Transverse colon (tissue), 4 donors: ENCODE measurements around the gene FBXL15. TPM values are rescaled to one million over a fixed set of nuclear protein-coding genes. Genes with fewer than 3 reads are reported as not detected.

Source experiments
- DNase-seq: peaks from one replicate; pipeline ENCODE4 v3.0.0-alpha.2; 2019
- H3K27ac ChIP-seq, 4 donors: fragments of 200-600 bp; sonication (generic); 2 replicates each; pipeline ENCODE4 v1.5.1; 2016 to 2018; ENCODE audit warnings: inconsistent platforms in 4 of 4
- H3K27me3 ChIP-seq: fragments of 200-600 bp; sonication (generic); 2 replicates; pipeline ENCODE4 v1.5.1; 2017; ENCODE audit warnings: inconsistent platforms
- H3K36me3 ChIP-seq, 4 donors: fragments of 200-600 bp; sonication (generic); 2 replicates each; pipeline ENCODE4 v1.5.1; 2017 to 2019; ENCODE audit warnings: inconsistent platforms in 4 of 4
- H3K4me1 ChIP-seq, 4 donors: fragments of 200-600 bp; sonication (generic); 2 replicates each; pipeline ENCODE4 v1.5.1; 2017 to 2020; ENCODE audit warnings: inconsistent platforms in 4 of 4
- H3K4me3 ChIP-seq, 4 donors: fragments of 200-600 bp; sonication (generic); 1 replicate in 1 of 4; 2 replicates in 3 of 4; pipeline versions ENCODE4 v1.5.1 to v1.6.1; 2017 to 2019; ENCODE audit warnings: inconsistent platforms in 4 of 4
- H3K9me3 ChIP-seq, 2 donors: fragments of 200-600 bp; sonication (generic); 2 replicates each; pipeline ENCODE4 v1.5.1; 2017 to 2019; ENCODE audit warnings: inconsistent platforms in 2 of 2
- CTCF ChIP-seq, 5 experiments: fragments of 200-600 bp in 3 of 5; fragments of 450-650 bp in 2 of 5; sonication (generic) in 3 of 5; IDR thresholded peaks; 1 replicate in 2 of 5; 2 replicates in 3 of 5; pipeline ENCODE4 v1.5.1; 2016 to 2017; ENCODE audit warnings: antibody characterized with exemption in 5 of 5, inconsistent platforms in 3 of 5, mild to moderate bottlenecking in 2 of 5, moderate library complexity in 1 of 5
- EP300 ChIP-seq: sonication (generic); formaldehyde crosslinking; IDR thresholded peaks from one replicate; pipeline ENCODE4 v1.6.1; 2017; ENCODE audit warnings: antibody characterized with exemption, low read depth
- POLR2A ChIP-seq: fragments of 450-650 bp; IDR thresholded peaks from one replicate; pipeline ENCODE4 v1.6.1; 2016; ENCODE audit warnings: antibody characterized with exemption, mild to moderate bottlenecking, moderate library complexity
- POLR2AphosphoS5 ChIP-seq, 3 donors: sonication (generic); formaldehyde crosslinking; IDR thresholded peaks; one replicate each; pipeline ENCODE4 v1.6.1; 2016; ENCODE audit warnings: antibody characterized with exemption in 3 of 3
- WGBS, 2 donors: methylation state at CpG; one replicate each; pipeline ENCODE4 v1.1.5; 2018; ENCODE audit warnings: low coverage in 1 of 2; 5-methylcytosine and 5-hydroxymethylcytosine counted together
- in situ Hi-C, 4 donors: fragments of 200-750 bp; cut with MboI; loops; one replicate each; pipeline versions ENCODE4 v1.15.0 to v1.15.1; 2017; ENCODE audit warnings: low sequenced_read_pairs in 3 of 4, low pct_ligation_motif_present in 1 of 4, low pct_unique_long_range_greater_than_20kb in 1 of 4
- intact Hi-C: fragments of 100-400 bp; cut with DNase I; formaldehyde crosslinking; loops from one replicate; pipeline ENCODE4 v1.15.1; 2023; ENCODE audit warnings: low total_unique reads
- total RNA-seq, 4 donors: library from RNA; depleted of rRNA; stranded (reverse); fragments of >200 nt; gene quantifications; one replicate each; pipeline ENCODE4 v1.1.0, GENCODE V29; 2016

The FBXL15 gene
- total RNA-seq, 4 donors from 2014 or later, result 16.7 to 56.3 (median 46.0) TPM

GRCh38 chr10:102376901-102377300, 43.7 kb upstream of the FBXL15 start:
- no peak for DNase-seq
- intact Hi-C loops, result no loop called here
- Histone ChIP-seq H3K27me3 (no peaks in the 10 kb centered on the region), H3K4me3 (no peak overlapping the region), H3K9me3 (no peaks in the 10 kb centered on the region), H3K27ac (no peak overlapping the region), H3K4me1 (no peaks in the 10 kb centered on the region), H3K36me3 (peaks cover 0 to 76% (median 36%) of the 10 kb centered on the region in 4 donors)
- WGBS, 2 donors, result 95% methylated on average over 12 of the region's 12 CpGs; no CpG with 5 or more reads in 1 of the 2 donors
- in situ Hi-C loops, result loop anchor here in 1 of 4 donors (25.0 kb wide), 1 partner anchor 210 kb away; no protein-coding TSS in a partner anchor
- no peak for TF ChIP-seq CTCF (IDR thresholded peaks at IDR 0.05)
- TF ChIP-seq EP300, result no peak
- no peak for TF ChIP-seq POLR2A
- no peak for TF ChIP-seq POLR2AphosphoS5 (IDR thresholded peaks at IDR 0.05)

GRCh38 chr10:102379383-102379782, 41.3 kb upstream of the FBXL15 start:
- Histone ChIP-seq H3K9me3 (no peaks in the 10 kb centered on the region), H3K36me3 (peaks cover 0 to 63% (median 30%) of the 10 kb centered on the region in 4 donors), H3K4me1 (no peaks in the 10 kb centered on the region), H3K27me3 (no peaks in the 10 kb centered on the region), H3K27ac (no peak overlapping the region), H3K4me3 (no peak overlapping the region)
- in situ Hi-C loops (loop anchor here in 1 of 4 donors (25.0 kb wide), 1 partner anchor 208 kb away; no protein-coding TSS in a partner anchor), intact Hi-C loops (no loop called here)
- no peak for TF ChIP-seq POLR2A
- no peak for TF ChIP-seq EP300
- no peak for TF ChIP-seq CTCF (IDR thresholded peaks at IDR 0.05)
- no peak for TF ChIP-seq POLR2AphosphoS5 (IDR thresholded peaks at IDR 0.05)
- no peak for DNase-seq
- 97% methylated on average over 6 of the region's 6 CpGs; no CpG with 5 or more reads in 1 of the 2 donors for WGBS, 2 donors

GRCh38 chr10:102381983-102382382, 38.7 kb upstream of the FBXL15 start:
- Histone ChIP-seq H3K36me3 (peaks cover 0 to 40% (median 20%) of the 10 kb centered on the region in 4 donors), H3K4me1 (peaks cover 0 to 7% (median 0%) of the 10 kb centered on the region in 4 donors), H3K27me3 (no peaks in the 10 kb centered on the region), H3K27ac (no peak overlapping the region), H3K9me3 (no peaks in the 10 kb centered on the region), H3K4me3 (no peak overlapping the region)
- in situ Hi-C loops (loop anchor here in 1 of 4 donors (25.0 kb wide), 1 partner anchor 205 kb away; no protein-coding TSS in a partner anchor), intact Hi-C loops (no loop called here)
- no peak for TF ChIP-seq POLR2AphosphoS5 (IDR thresholded peaks at IDR 0.05)
- no peak for TF ChIP-seq POLR2A
- WGBS, 2 donors, result 89% methylated on average over 9 of the region's 9 CpGs; no CpG with 5 or more reads in 1 of the 2 donors
- no peak for DNase-seq

- in situ Hi-C loops (loop anchor here in 1 of 4 donors (25.0 kb wide), 1 partner anchor 204 kb away; no protein-coding TSS in a partner anchor), intact Hi-C loops (no loop called here)
- H3K27ac ChIP-seq, result no peak overlapping the region
- WGBS, 2 donors, result 89% methylated on average over 8 of the region's 8 CpGs; no CpG with 5 or more reads in 1 of the 2 donors
- no peaks in the 10 kb centered on the region for H3K27me3 ChIP-seq
- peaks cover 0 to 38% (median 16%) of the 10 kb centered on the region in 4 donors for H3K36me3 ChIP-seq
- DNase-seq, result no peak
- TF ChIP-seq POLR2AphosphoS5 (IDR thresholded peaks at IDR 0.05), result no peak
- H3K4me1 ChIP-seq, result peaks cover 0 to 7% (median 0%) of the 10 kb centered on the region in 4 donors
- no peak overlapping the region for H3K4me3 ChIP-seq
- H3K9me3 ChIP-seq, result no peaks in the 10 kb centered on the region
Observed at GRCh38 chr10:102382871-102383270, 37.8 kb upstream of the FBXL15 start.

DNA sequence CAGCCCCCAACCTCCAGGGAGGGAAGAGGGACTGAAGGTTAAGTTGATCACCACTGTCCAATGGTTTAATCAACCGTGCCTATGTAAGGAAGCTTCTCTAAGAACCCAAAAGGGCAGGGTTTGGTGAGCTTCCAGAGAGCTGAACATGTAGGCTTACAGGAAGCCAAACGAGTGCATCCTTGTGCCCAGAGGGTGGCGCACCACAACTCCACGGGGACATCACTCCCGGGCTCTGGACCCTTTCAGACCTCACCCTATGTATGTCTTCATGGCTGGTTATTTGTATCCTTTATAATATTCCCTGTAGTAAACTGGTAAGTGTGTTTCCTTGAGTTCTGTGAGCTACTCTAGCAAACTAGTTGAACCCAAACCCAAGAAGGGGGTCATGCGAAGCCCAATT, 36.6 kb upstream of the FBXL15 start:
- peaks cover 0 to 7% (median 0%) of the 10 kb centered on the region in 4 donors for H3K4me1 ChIP-seq
- TF ChIP-seq POLR2AphosphoS5 (IDR thresholded peaks at IDR 0.05) (no peak), CTCF (IDR thresholded peaks at IDR 0.05) (no peak)
- no peaks in the 10 kb centered on the region for H3K9me3 ChIP-seq
- peaks cover 0 to 29% (median 11%) of the 10 kb centered on the region in 4 donors for H3K36me3 ChIP-seq
- DNase-seq, result peak; percentile 11
- in situ Hi-C loops (loop anchor here in 1 of 4 donors (25.0 kb wide), 1 partner anchor 203 kb away; no protein-coding TSS in a partner anchor), intact Hi-C loops (no loop called here)
- no peak overlapping the region for H3K4me3 ChIP-seq
- H3K27ac ChIP-seq, result no peak overlapping the region
- no peaks in the 10 kb centered on the region for H3K27me3 ChIP-seq
- WGBS, 2 donors, result 53% methylated on average over 6 of the region's 6 CpGs; no CpG with 5 or more reads in 1 of the 2 donors
